ENCODE results near the gene CBFB.

DNA sequence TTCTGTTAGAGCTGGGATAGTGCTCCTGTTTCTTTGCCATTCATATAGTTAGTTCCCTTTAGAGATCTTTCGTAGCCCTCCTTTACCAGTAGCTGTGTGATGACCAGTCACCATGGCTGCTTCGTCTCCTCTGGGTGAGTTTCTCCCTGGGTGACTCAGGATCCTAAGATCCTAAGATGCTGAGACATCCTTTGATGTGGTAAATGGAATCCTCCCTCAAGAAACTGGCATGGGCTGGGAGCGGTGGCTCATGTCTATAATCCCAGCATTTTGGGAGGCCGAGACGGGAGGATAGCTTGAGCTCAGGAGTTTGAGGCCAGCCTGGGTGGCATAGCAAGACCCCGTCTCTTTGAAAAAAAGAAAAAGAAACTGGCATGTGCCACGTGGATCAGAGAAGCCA, 86.7 kb downstream of the CBFB start:
- TF ChIP-seq CTCF (IDR thresholded peaks at IDR 0.05) (no peak), POLR2A (IDR thresholded peaks at IDR 0.05) (no peak)

All from lower leg skin (tissue), 3 donors.